Skeletal muscle cell (primary cell): ENCODE data around the gene PPM1H.
"Not testable (repeated sequence)": the region's sequence is repeated elsewhere in the genome, so short reads cannot be mapped to it uniquely, and the experiment has no call there.

Experiments
- DNase-seq: peaks from one replicate; pipeline ENCODE4 v3.0.0-alpha.2; 2010; ENCODE audit warnings: low read depth
- H3K4me3 ChIP-seq: 2 replicates; pipeline ENCODE4 v1.5.1; 2011; ENCODE audit warnings: low read depth, mild to moderate bottlenecking, control low read depth, low read length, moderate library complexity

Gene PPM1H, protein sequence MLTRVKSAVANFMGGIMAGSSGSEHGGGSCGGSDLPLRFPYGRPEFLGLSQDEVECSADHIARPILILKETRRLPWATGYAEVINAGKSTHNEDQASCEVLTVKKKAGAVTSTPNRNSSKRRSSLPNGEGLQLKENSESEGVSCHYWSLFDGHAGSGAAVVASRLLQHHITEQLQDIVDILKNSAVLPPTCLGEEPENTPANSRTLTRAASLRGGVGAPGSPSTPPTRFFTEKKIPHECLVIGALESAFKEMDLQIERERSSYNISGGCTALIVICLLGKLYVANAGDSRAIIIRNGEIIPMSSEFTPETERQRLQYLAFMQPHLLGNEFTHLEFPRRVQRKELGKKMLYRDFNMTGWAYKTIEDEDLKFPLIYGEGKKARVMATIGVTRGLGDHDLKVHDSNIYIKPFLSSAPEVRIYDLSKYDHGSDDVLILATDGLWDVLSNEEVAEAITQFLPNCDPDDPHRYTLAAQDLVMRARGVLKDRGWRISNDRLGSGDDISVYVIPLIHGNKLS

DNA sequence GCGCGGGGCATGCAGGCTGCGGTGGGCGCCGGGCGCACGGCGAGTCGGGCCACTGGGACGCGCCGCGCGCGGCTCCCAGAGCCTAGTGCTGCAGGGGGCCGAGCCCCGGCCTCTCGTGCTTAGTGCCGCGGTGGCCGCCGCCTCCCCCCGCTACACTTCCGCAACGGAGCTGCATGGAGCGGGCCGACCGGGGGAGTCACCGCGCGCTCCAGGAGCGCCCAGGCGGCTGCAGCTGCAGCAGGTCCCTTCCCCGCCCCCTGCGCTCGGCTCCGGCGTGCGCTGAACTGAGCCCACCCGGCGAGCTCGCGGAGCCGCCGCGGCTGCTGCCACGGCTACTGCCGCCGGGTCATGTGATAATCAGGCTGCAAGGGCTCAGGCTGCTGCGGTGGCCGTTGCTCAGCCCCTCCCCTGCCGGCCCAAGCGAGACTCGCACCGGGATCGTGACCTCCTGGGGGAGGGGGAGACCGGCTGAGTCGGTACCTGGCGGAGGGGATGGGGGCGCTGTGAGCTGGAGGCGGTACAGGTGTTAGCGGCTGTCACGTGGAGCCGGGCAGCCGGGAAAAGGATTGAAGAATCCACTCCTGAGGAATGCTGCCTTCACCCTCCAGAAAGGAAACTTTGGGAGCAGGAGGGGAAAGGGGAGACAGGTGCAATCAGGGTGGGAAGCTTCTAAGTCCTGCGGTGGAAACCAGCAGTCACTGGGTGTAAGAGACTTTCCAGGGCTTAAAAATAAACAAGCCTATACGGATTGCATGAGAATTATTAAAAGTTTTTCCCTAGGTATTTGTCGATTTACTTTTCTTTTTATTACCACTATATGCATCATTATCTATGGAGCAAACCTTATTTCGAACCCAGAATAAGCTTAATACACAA, at the start of gene PPM1H:
Gene PPM1H, minus strand, starts transcription at position 352 of the 876 bp plus-strand sequence. CDS start 414 bp downstream, outside the sequence.
- no peak for DNase-seq
- H3K4me3 ChIP-seq: peak within 1 kb of the TSS; percentile 62

DNA sequence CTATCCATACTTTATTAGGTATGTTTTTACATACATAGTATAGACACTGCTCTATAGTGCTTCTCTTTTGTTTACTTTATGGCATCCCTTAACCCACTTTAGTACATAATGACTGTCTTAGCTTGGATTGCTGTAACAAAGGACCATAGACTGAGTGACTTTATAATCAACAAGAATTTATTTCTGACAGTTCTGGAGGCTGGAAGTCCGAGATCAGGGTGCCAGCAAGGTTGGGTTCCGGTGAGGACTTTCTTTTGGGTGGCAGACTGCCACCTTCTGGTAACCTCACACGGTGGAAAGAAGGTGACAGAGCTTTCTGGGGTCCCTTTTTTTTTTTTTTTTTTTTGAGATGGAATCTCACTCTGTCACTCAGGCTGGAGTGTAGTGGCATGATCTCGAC, 48.6 kb upstream of the PPM1H start:
- DNase-seq: no peak
- H3K4me3 ChIP-seq: no peak overlapping the region

DNA sequence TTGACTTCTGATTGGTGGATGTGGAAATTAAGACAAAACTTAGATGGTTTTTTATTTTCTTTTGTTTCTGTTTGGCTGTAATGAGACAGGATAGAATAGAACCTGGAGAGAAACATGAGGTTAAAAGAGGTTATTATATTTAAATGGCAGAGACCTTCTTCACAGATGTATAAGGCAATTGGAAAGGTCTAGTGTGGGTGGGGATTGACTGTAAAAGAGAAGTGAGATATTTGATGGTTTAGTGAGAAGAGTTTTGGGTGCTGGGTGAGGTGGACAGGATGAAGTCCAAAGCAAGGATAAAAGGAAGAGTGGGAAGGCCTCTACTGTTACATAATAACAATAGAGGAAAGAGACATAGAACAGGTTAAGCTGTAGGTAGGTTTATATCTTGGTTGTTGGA, 43.8 kb upstream of the PPM1H start:
- no peak overlapping the region for H3K4me3 ChIP-seq
- no peak for DNase-seq

DNA sequence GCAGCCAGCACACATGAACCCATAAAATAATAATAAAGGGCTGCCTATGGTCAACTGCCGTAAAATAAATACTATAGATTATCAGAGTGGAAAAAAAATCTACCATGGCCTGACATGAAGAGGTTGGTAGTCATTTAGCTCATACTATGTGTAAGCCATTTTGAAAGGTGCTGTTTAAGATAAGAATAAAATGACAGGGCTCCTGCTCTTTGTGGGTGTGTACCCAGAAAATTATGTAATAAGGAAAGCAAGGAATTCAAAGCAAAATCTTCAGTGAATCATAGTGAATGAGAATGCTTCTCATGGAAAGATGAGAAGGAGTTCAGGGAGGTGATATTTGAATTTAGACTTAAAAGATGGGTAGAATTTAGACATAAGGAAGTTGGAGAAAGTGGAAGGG, 42.9 kb upstream of the PPM1H start:
- no peak overlapping the region for H3K4me3 ChIP-seq
- DNase-seq: no peak

DNA sequence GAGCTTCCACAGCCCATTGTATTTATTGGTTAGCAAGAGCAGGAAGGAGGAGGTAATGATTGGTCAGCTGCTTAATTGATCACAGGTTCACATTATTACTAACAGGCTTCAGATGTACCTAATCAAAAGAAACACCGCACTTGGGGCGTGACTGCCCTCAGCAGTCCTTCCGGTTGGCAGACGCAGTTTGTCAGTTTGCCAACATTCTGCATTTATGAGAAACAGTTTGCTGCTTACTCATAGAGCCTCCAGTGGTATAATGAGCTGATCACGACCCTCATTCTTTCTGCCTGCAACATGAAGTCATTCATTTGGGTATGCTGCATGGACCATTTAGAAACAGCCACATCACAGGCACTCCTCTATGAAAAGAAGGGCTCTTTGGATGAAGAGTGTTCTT, 42.5 kb upstream of the PPM1H start:
- peak; percentile 11 for DNase-seq
- H3K4me3 ChIP-seq: no peak overlapping the region

DNA sequence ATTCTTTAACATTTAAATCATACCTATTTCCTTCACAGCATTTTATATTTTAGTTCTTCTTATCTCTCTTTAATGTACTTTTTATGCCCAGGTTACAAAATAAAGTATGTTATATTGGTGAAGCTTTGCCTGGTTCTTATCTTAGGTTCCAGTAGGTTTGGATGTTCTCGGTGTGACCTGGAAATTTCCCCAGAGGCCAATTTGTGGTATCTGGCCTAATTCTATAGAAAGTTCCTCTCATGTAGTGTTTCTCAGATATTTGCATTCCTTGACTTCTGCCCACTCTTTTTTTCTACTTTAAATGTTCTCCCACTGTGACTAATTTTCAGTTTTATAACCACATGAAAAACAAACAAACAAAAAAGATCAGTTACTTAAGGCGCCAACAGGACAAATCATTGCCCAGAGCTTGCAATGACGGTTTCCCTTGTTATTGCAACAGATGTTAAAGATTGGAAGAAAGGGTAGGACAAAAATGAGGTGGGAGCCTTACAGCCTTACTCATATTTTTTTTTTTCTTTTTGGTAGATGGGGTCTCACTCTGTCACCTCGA, 41.2 kb upstream of the PPM1H start:
- no peak overlapping the region for H3K4me3 ChIP-seq
- no peak for DNase-seq

DNA sequence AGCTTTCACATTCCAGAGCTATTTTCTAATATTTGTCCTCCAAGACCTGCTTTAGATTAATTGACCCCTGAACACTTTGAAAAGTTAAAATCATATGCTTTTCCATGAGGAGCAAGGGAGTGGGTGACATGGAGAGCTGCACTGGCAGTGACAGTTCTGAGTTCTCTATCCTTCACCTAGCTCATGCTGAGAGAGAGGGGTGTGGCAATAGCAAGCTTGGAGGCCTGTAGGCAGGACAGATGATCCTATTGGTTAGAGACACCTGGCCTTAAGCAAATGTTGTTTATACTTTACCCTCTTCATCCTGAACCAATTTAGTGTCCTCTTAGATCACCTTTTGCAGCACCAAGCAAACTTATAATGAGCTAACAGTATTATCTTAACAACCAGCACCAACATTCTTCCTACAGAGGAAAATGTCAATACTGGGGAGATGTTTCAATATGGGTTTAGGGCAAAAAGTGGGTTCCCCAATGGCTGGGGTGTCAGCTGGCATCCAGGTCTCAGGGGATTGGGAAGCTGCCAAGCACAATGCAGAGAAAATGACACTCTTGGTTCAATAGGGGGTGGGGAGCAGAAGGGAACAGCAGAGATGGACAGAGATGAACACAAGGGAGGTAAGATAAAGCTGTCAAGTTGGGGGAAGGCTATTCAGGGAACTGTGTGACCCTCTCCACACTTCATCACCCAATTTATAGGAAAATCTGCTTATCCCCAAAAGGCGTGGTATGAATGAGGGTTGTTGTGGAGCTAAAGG, 37.0 kb upstream of the PPM1H start:
- no peak for DNase-seq
- no peak overlapping the region for H3K4me3 ChIP-seq

DNA sequence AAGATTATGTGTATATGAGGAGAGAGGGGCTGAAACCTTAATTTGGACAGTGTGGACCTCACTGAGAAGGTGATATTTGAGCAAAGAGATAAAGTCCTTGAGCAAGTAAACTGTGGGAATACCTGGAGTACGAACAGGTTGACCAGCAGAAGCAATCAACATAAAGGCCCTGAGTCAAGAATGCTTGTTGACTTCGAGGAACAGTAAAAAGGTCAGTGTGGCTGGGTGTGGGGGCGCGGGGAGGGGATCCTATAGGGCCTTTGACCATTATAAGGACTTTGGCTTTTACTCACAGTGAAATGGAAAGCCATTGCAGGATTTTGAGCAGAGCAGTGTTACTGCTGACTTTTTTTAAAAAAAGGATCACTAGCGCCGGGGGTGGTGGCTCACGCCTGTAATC, 34.7 kb upstream of the PPM1H start:
- DNase-seq: no peak
- H3K4me3 ChIP-seq: no peak overlapping the region

DNA sequence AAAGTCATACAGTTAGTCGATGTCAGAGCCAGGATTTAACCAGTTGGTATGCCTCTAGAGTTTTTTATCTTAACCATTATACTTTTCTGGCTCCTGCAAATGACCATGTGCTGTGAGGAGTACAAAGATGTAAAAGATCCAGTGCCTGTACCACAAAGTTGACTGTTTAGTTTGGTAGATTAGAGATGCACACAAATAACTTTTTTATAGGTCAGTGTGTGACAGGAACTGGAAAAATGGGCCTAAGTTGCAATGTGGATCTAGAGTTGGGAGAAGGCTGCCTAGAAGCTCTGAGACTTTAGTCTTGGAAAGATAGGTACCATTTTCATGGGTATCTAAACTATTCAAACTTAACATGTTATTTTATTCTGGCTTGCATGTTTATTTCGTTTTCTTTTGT, 32.8 kb upstream of the PPM1H start:
- no peak overlapping the region for H3K4me3 ChIP-seq

DNA sequence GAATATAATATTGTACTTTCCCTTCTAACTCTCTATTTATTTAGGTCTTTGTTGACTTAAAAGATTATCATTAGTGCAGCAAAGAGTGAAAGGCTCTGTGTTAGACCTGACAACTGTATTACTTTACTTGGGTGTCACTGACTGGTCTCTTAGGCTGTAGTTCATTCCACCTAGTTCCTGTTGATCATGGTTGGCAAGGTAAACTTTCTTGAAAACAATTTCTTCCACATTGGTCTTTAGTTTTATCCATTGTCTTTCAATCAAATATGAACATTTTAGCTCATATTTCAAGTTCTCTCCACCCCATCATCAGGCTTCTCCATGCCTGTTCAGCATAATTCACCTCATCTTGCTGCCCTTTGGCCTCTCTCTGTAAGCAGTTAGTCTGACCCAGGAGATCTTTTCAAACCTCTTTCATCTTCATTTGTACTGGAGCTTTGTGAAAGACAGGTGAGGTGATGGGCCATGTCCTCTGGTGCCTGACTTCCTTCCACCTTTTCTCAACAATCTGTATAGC, 32.1 kb upstream of the PPM1H start:
- no peak for DNase-seq
- no peak overlapping the region for H3K4me3 ChIP-seq

More for the DNA sequence above, 32.8 kb upstream of the PPM1H start:
- DNase-seq: no peak

DNA sequence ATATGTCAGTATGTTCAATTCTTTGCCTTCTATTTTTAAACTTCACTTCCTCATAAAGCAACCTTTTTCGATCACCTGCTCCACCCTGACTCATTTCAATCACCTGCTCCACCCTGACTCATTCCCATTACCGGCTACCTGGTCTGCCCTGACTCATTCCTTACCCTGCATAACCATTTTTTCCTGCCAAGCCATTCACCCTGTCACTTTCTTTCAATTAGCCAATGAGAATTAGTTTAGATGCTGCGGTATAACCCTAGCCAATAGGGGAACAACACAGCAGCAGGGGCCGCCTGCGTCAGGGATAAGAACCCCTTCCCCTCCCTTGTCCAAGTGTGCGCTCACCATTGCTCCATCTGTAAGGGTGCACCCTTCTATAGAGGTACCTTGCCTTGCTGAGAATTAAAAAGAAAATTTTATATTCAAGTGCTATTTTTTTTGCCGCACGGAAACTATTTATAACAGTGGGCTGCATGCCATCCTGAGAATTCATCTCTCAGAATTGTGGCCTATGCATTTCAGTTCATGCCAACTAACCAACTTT, 31.6 kb upstream of the PPM1H start:
- DNase-seq, H3K4me3 ChIP-seq: not testable (repeated sequence)

DNA sequence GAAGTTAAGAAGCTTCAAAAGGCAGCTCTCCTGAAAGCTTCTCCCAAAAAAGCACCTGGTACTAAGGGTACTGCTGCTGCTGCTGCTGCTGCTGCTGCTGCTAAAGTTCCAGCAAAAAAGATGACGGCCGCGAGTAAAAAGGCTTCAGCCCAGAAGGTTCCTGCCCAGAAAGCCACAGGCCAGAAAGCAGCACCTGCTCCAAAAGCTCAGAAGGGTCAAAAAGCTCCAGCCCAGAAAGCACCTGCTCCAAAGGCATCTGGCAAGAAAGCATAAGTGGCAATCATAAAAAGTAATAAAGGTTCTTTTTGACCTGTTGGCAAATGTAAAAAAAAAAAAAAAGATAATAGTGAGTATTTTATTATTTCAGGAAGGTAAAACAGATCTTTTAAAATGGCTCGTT, 30.8 kb upstream of the PPM1H start:
- not testable (repeated sequence) for H3K4me3 ChIP-seq, DNase-seq

DNA sequence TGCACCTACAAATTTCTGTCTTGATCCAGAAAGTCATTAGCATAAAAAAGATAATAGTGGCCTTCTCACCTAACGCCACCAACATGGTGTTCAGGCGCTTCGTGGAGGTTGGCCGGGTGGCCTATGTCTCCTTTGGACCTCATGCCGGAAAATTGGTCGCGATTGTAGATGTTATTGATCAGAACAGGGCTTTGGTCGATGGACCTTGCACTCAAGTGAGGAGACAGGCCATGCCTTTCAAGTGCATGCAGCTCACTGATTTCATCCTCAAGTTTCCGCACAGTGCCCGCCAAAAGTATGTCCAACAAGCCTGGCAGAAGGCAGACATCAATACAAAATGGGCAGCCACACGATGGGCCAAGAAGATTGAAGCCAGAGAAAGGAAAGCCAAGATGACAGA, 30.3 kb upstream of the PPM1H start:
- not testable (repeated sequence) for H3K4me3 ChIP-seq, DNase-seq

DNA sequence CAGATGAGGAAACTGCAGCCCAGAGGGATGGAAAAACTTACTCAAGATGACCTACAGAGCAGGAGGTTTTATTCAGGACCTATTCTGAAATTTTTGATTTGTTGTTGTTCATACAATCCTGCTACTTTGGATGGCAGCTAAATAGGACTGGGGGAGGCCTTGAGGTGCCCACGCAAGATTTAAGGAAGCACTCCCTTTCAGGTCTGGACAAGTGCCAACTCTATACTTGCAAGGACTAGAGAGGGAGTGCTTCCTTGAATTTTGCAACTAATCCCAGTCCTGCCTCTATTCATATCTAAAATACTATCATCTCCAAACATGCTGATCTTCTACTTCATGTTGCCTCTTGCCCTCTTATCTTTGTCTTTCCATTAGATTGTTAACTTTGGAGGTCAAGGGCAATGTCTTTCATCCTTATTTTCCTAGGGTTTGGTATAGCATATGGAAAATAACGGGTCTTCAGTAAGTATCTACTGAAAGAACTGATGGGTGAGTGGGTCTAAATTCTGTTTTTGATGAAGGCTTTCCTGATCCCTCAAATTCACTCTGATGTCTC, 28.6 kb upstream of the PPM1H start:
- DNase-seq: no peak
- H3K4me3 ChIP-seq: no peak overlapping the region

DNA sequence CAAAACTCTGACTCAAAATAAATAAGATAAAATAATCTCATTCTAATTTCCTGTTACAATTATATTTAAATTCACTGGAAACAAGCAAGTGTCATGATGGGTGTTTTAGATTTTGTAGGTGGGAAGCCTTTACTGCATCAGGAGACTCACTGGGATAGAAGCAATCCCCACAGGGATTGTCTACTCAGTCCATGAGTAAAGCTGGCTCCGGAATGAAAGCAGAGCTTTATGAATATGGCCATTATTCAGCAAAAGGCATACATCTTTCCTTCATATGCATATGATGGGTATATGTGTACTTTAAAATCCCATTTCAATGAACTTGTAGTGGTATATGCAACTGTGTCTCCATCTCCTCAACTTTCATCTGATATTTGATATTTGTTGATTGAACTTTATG, 25.4 kb upstream of the PPM1H start:
- H3K4me3 ChIP-seq: no peak overlapping the region
- no peak for DNase-seq

DNA sequence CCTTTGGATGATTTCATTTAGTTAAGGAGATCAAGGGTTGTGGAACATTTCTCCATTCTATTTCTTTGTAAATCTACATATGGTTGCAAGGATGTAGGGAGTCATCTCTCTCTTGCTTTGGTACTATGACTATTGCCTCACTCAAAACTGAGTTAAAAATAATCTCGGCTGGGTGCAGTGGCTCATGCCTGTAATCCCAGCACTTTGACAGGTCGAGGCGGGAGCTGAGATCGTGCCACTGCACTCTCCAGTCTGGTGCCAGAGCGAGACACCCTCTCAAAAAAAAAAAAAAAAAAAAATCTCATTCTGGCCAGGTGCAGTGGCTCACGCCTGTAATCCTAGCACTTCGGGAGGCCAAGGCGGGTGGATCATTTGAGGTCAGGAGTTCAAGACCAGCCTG, 24.8 kb upstream of the PPM1H start:
- H3K4me3 ChIP-seq: no peak overlapping the region
- no peak for DNase-seq

DNA sequence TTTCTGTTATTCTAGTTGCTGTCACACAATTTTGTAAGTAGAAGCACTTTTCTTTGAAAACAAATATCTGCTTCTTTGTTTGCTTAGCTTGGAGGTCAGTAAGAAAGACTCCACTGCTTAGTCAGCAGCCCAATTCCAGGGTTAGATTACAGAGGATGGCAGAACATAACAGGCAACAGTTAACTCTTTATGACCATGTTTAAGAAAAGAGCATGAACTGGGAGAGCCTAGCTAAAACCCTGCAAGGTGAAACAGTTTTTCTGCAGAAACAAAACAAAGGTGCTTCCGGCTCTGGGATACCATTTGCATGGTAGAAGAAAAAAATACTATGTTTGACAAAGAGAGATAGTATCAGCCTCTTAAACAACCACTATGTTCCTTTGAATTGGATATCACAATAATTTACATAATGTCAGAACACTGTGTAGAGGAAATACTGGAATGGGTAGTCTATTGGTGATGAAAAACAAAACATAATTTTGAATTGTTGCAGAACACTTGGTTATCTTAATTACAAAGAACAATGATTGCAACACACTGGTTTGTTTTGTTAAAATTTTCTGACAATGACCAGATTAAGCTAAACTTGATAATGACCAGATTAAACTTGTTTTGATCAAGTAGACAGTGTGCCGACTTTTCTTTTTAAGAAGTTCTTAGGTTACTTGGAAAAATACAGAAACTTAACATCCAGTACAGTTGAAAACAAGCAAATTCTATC, 22.4 kb upstream of the PPM1H start:
- H3K4me3 ChIP-seq: no peak overlapping the region
- DNase-seq: no peak

DNA sequence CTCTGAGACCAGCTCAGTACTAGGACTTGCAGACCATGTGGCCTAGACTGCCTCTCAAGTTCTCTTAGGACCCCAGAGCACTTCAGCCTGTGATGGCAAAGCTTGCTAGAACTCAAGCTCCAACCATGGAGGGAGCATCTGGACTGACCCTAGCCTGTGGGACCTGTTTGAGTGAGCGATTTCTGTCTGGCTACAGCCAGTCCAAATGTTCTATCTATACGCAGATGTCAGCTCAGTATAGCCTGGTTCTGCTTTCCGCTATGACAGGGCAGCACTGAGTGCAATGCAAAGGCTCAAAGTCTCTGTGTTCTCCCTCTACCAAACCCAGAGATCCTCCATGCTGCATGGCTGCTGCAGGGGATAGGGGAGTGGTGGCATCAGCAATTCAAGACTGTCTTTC, 20.7 kb upstream of the PPM1H start:
- no peak for DNase-seq
- no peak overlapping the region for H3K4me3 ChIP-seq
